ENCODE results near the gene AMT.

The AMT gene

GRCh38 chr3:49422379-49423248, at the start of gene AMT:
Gene AMT (minus strand): TSS chr3:49422473. CDS start chr3:49422450, 23 bp downstream.
- no peak for DNase-seq (ENCODE audit: low read depth in 3 of 3, low spot score in 1 of 3)

- DNase-seq (ENCODE audit: low read depth in 3 of 3, low spot score in 1 of 3) = no peak
Observed at GRCh38 chr3:49470714-49471420, 48.6 kb upstream of the AMT start.

- peak; percentile 86 to 93 (median 87) for DNase-seq (ENCODE audit: low read depth in 3 of 3, low spot score in 1 of 3)
Observed at GRCh38 chr3:49469936-49470713, 47.9 kb upstream of the AMT start, which contains the start of gene DAG1. Gene DAG1 (plus strand): TSS chr3:49470267. CDS start chr3:49510535, 40,268 bp downstream.

- DNase-seq (ENCODE audit: low read depth in 3 of 3, low spot score in 1 of 3) = no peak
Observed at GRCh38 chr3:49469037-49469935, 47.0 kb upstream of the AMT start.

- DNase-seq (ENCODE audit: low read depth in 3 of 3, low spot score in 1 of 3) = no peak
Observed at GRCh38 chr3:49466085-49466484, 43.8 kb upstream of the AMT start.

GRCh38 chr3:49465270-49466034, 43.2 kb upstream of the AMT start:
- DNase-seq (ENCODE audit: low read depth in 3 of 3, low spot score in 1 of 3) = no peak

- no peak for DNase-seq (ENCODE audit: low read depth in 3 of 3, low spot score in 1 of 3)
Observed at GRCh38 chr3:49462222-49462621, 39.9 kb upstream of the AMT start.

- no peak for DNase-seq (ENCODE audit: low read depth in 3 of 3, low spot score in 1 of 3)
Observed at GRCh38 chr3:49461443-49462171, 39.3 kb upstream of the AMT start.

- DNase-seq (ENCODE audit: low read depth in 3 of 3, low spot score in 1 of 3) = no peak
Observed at GRCh38 chr3:49460956-49461355, 38.7 kb upstream of the AMT start.

GRCh38 chr3:49460188-49460890, 38.1 kb upstream of the AMT start:
- no peak for DNase-seq (ENCODE audit: low read depth in 3 of 3, low spot score in 1 of 3)

- no peak for DNase-seq (ENCODE audit: low read depth in 3 of 3, low spot score in 1 of 3)
Observed at GRCh38 chr3:49456466-49456865, 34.2 kb upstream of the AMT start.

GRCh38 chr3:49454898-49455681, 32.8 kb upstream of the AMT start:
- no peak for DNase-seq (ENCODE audit: low read depth in 3 of 3, low spot score in 1 of 3)

GRCh38 chr3:49454458-49454857, 32.2 kb upstream of the AMT start:
- no peak for DNase-seq (ENCODE audit: low read depth in 3 of 3, low spot score in 1 of 3)

- no peak for DNase-seq (ENCODE audit: low read depth in 3 of 3, low spot score in 1 of 3)
Observed at GRCh38 chr3:49453621-49454020, 31.3 kb upstream of the AMT start.

GRCh38 chr3:49445391-49445790, 23.1 kb upstream of the AMT start:
- no peak for DNase-seq (ENCODE audit: low read depth in 3 of 3, low spot score in 1 of 3)

GRCh38 chr3:49434731-49435130, 12.5 kb upstream of the AMT start:
- DNase-seq (ENCODE audit: low read depth in 3 of 3, low spot score in 1 of 3) = no peak

- no peak for DNase-seq (ENCODE audit: low read depth in 3 of 3, low spot score in 1 of 3)
Observed at GRCh38 chr3:49428752-49429080, 6.4 kb upstream of the AMT start.

GRCh38 chr3:49427586-49427985, 5.3 kb upstream of the AMT start:
- DNase-seq (ENCODE audit: low read depth in 3 of 3, low spot score in 1 of 3) = no peak

Data from stimulated activated CD4-positive, alpha-beta T cell treated with anti-CD3 and anti-CD28 coated beads, TNF-alpha, amount 100 ng/mL, for 1 hour (primary cell).